VCaP (cell line): ENCODE results near the gene PREX1.
"Not testable (repeated sequence)": the region's sequence is repeated elsewhere in the genome, so short reads cannot be mapped to it uniquely, and the experiment has no call there.

Experiments used
- H3K27ac ChIP-seq: fragments of 450-650 bp; 2 replicates; pipeline ENCODE4 v1.5.1; 2017
- TF ChIP-seq, protein P1 (sequence below): fragments of 450-650 bp; conservative IDR thresholded peaks from 2 replicates; pipeline ENCODE4 v1.5.1; 2017; ENCODE audit warnings: mild to moderate bottlenecking, moderate library complexity

The PREX1 gene

DNA sequence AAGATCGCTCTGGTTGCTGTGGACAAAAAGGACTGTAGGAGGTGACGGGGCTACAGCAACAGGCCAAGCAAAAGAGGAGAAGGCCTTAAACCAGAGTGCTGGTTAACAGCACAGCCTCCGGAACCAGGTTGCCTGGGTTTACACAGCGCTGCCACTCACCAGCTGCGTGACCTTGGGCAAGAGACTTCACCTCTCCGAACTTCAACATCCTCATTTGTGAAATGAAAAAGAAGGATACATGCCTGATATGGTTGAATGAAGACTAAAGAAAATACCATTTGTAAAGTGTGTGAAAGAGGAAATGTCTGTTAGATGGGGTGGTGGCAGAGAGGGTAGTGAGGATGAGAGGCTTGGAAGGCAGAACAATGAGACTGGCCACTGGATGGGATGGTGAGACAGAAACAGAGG, 44.9 kb downstream of the PREX1 start:
- TF ChIP-seq, protein P1, sequence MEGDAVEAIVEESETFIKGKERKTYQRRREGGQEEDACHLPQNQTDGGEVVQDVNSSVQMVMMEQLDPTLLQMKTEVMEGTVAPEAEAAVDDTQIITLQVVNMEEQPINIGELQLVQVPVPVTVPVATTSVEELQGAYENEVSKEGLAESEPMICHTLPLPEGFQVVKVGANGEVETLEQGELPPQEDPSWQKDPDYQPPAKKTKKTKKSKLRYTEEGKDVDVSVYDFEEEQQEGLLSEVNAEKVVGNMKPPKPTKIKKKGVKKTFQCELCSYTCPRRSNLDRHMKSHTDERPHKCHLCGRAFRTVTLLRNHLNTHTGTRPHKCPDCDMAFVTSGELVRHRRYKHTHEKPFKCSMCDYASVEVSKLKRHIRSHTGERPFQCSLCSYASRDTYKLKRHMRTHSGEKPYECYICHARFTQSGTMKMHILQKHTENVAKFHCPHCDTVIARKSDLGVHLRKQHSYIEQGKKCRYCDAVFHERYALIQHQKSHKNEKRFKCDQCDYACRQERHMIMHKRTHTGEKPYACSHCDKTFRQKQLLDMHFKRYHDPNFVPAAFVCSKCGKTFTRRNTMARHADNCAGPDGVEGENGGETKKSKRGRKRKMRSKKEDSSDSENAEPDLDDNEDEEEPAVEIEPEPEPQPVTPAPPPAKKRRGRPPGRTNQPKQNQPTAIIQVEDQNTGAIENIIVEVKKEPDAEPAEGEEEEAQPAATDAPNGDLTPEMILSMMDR, result no peak
- H3K27ac ChIP-seq, result no peak overlapping the region

DNA sequence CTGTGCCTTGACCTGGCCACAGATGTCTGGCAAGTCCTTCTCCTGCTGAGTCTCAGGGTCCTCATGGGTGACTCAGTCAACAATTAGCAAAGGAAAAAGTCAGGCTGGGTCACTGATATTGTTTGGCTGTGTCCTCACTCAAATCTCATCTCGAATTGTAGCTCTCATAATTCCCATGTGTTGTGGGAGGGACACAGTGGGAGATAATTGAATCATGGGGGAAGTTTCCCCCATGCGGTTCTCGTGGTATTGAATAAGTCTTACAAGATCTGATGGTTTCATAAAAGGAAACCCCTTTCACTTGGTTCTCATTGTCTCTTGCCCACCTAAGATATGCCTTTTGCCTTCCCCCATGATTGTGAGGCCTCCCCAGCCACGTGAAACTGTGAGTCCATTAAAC, 45.7 kb downstream of the PREX1 start:
- TF ChIP-seq, protein P1, result no peak

DNA sequence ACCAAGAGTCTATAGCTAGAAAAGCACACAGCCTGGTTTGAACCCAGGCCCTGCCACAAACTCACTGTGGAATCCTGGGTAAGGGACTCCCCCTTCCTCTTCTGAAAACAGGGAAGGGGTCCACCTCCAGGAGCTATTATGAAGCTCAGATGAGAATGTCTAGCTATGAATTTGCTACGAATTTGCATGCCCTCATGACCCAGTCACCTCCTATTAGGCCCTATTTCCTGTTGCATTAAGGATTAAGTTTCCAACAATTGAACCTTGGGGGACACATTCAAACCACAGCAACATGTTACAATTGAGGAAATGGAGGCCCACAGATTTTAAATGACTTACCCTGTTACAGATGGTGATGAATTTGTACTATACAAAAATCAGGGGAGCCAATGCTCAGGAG, 46.2 kb downstream of the PREX1 start:
- no peak overlapping the region for H3K27ac ChIP-seq
- TF ChIP-seq, protein P1, result no peak

More for the DNA sequence above, 45.7 kb downstream of the PREX1 start:
- H3K27ac ChIP-seq, result no peak overlapping the region

DNA sequence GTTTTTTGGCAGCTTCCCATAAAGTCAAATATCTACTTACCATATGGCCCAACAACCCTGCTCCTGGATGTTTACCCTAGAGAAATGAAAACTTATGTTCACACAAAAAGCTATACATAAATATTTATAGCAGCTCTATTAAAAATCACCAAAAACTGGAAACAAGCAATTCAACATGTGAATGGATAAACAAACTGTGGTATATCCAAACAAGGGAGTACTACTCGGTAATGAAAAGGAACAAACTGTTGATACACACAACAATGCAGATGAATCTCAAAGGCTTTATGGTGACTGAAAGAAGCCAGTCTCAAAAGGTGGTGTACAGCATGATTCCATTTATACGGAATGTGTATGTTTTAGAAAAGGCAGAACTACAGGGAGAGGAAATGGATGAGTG, 48.4 kb downstream of the PREX1 start:
- no peak overlapping the region for H3K27ac ChIP-seq
- TF ChIP-seq, protein P1, result no peak

DNA sequence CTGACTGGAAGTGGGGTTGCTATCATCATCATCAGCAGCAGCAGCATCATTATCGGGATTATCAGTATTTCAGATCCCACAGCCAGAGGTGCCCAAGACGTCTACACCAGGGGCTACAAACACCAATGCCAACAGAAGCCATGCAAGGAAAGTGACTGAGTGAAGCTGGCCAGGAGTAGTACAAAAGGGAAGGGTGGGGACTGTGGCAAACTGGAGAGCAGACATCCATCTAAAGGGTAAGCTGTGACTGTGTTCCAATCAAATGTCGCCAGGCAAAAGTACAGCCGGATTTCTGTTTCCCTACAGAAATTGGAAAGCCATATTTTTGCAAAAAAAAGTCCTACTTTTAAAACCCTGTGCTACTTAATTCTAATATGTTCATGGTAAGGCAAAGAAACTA, 50.0 kb downstream of the PREX1 start:
- TF ChIP-seq, protein P1, result no peak
- H3K27ac ChIP-seq, result no peak overlapping the region

DNA sequence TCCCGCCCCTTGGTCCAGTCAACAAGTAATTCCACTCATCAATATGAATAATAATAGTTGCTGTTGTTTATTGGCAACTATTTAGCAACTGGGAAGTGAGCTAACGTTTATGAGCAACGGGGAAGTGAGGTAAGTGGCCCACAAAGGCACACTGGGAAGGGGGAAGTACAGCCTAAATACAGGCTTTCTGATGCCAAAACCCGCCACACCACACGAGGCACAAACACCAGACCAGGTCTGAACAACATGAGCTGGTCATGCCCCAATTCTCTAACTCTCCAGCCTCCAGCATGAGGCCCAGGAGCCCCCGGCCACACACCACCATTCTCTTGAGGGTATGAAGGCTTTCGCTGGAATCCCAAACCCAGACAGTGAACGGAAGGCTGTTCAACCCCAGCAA, 50.8 kb downstream of the PREX1 start:
- H3K27ac ChIP-seq, result no peak overlapping the region
- TF ChIP-seq, protein P1, result no peak

DNA sequence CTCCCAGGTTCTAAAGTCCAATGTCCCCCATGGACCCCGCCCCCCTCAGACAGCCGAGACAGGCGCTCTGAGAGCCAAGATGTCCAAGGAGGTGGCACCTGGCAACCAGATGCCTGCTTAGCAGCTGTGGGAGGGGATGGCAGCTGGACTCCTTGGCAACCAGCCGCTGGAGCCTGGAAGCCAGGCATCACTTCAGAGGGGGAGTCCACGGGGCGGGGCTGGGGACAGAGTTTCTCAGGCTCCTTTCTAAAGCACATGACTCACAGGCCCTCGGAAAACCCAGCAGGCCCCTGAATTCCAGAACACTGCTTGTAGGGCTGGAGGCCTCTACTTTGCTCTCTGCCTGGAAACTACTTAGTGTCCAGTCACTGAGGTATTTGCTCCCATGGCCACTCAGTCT, 51.5 kb downstream of the PREX1 start:
- no peak overlapping the region for H3K27ac ChIP-seq
- TF ChIP-seq, protein P1, result no peak

DNA sequence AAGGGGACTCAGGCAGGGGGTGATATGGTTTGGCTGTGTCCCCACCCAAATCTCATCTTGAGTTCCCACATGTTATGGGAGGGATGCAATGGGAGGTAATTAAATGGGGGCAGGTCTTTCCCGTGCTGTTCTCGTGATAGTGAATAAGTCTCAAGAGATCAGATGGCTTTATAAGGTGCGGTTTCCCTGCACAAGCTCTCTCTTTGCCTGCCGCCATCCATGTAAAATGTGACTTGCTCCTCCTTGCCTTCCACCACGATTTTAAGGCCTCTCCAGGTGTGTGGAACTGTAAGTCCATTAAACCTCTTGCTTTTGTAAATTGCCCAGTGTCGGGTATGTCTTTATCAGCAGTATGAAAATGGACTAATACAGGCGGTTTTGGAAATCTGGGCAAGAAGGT, 52.3 kb downstream of the PREX1 start:
- H3K27ac ChIP-seq, result not testable (repeated sequence)
